Activated CD8-positive, alpha-beta T cell treated with anti-CD3 and anti-CD28 coated beads for 36 hours (primary cell): Measurements from ENCODE around the gene DHRS7C. TPM values are rescaled to one million over a fixed set of nuclear protein-coding genes. Genes with fewer than 3 reads are reported as not detected.

Experiments used
- ATAC-seq: fragments of 200-7000 bp; cut with Tn5 transposase; one replicate; pipeline ENCODE4 v1.10.0; 2021; ENCODE audit warnings: mild to moderate bottlenecking, moderate library complexity
- CTCF ChIA-PET: fragments of 350-600 bp; sonication (Branson Sonifier 250); formaldehyde crosslinking; loops from one replicate; lab custom pipeline; 2021; ENCODE audit warnings: antibody characterized with exemption; lab: Charles Lee
- POLR2A ChIA-PET: fragments of 350-600 bp; sonication (Branson Sonifier 250); formaldehyde crosslinking; loops from one replicate; lab custom pipeline; 2021; ENCODE audit warnings: antibody characterized with exemption; lab: Charles Lee
- DNase-seq: peaks from one replicate; pipeline ENCODE4 v3.0.0-alpha.2; 2020
- H3K27ac Mint-ChIP-seq: one replicate; pipeline ENCODE4 v1.8.0; 2021; ENCODE audit warnings: mild to moderate bottlenecking, mixed read lengths
- H3K27me3 Mint-ChIP-seq: one replicate; pipeline ENCODE4 v1.8.0; 2021; ENCODE audit warnings: mixed read lengths
- H3K36me3 Mint-ChIP-seq: one replicate; pipeline ENCODE4 v1.8.0; 2021; ENCODE audit warnings: low read depth, mixed read lengths
- H3K4me1 Mint-ChIP-seq: one replicate; pipeline ENCODE4 v1.8.0; 2021; ENCODE audit warnings: low read depth, mixed read lengths
- H3K4me3 Mint-ChIP-seq: one replicate; pipeline ENCODE4 v1.8.0; 2021; ENCODE audit warnings: mild to moderate bottlenecking, moderate library complexity, mixed read lengths
- H3K9me3 Mint-ChIP-seq: one replicate; pipeline ENCODE4 v1.8.0; 2021; ENCODE audit warnings: mixed read lengths
- intact Hi-C: fragments of 100-400 bp; cut with micrococcal nuclease; formaldehyde crosslinking; loops from one replicate; pipeline ENCODE4 v1.10.0; 2022
- total RNA-seq, 2 experiments: library from RNA; stranded (reverse); gene quantifications; one replicate each; pipeline ENCODE4 v1.2.3, GENCODE V29; 2021
- TF ChIP-seq, protein P1 (sequence below): fragments of 200-600 bp; IDR thresholded peaks from one replicate; pipeline ENCODE4 v1.8.0; 2022; ENCODE audit warnings: antibody characterized with exemption, mild to moderate bottlenecking

DHRS7C gene
- total RNA-seq, 2 experiments from 2014 or later = not detected

DNA sequence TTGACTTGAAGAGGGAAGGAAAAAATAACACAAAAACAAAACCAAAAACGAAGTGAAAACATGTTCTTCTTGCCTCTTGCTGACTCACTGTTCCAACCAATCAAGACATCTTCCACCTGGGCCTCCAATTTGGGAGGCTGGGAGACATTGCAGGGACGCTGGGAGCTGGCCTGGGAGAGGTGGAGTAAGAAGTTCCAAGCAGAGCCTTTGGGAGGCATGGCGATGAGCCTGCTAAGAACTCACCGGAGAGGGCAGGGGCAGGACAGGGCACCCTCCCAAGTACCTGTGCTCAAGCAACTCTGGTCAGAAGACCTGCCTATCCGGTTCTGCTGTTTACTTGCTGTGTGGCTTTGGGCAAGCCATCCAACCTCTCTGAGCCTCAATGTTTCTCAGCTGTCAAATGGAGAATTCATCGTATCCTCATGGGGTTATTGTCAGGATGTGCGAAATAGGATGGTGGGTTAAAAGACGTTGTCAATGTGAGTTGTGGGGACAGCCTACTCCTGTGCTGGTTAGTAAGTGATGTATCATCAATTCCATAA, 33.5 kb upstream of the DHRS7C start:
- TF ChIP-seq, protein P1, sequence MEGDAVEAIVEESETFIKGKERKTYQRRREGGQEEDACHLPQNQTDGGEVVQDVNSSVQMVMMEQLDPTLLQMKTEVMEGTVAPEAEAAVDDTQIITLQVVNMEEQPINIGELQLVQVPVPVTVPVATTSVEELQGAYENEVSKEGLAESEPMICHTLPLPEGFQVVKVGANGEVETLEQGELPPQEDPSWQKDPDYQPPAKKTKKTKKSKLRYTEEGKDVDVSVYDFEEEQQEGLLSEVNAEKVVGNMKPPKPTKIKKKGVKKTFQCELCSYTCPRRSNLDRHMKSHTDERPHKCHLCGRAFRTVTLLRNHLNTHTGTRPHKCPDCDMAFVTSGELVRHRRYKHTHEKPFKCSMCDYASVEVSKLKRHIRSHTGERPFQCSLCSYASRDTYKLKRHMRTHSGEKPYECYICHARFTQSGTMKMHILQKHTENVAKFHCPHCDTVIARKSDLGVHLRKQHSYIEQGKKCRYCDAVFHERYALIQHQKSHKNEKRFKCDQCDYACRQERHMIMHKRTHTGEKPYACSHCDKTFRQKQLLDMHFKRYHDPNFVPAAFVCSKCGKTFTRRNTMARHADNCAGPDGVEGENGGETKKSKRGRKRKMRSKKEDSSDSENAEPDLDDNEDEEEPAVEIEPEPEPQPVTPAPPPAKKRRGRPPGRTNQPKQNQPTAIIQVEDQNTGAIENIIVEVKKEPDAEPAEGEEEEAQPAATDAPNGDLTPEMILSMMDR = no peak
- intact Hi-C loops = no loop called here
- no peaks in the 10 kb centered on the region for H3K9me3 Mint-ChIP-seq
- no peak overlapping the region for H3K27ac Mint-ChIP-seq
- no peaks in the 10 kb centered on the region for H3K36me3 Mint-ChIP-seq
- peaks cover 3% of the 10 kb centered on the region for H3K27me3 Mint-ChIP-seq
- ATAC-seq (no peak), DNase-seq (no peak)
- no peaks in the 10 kb centered on the region for H3K4me1 Mint-ChIP-seq
- no peak overlapping the region for H3K4me3 Mint-ChIP-seq
- ChIA-PET CTCF (no interaction called here), POLR2A (interaction anchor here (0.7 kb wide), 1 partner anchor 187 kb away, joined by 3 read pairs; no protein-coding TSS in a partner anchor)

- no peak for ATAC-seq
- Mint-ChIP-seq H3K9me3 (no peaks in the 10 kb centered on the region), H3K4me3 (no peak overlapping the region), H3K27me3 (peaks cover 3% of the 10 kb centered on the region), H3K36me3 (no peaks in the 10 kb centered on the region), H3K27ac (no peak overlapping the region), H3K4me1 (no peaks in the 10 kb centered on the region)
- ChIA-PET CTCF (no interaction called here), POLR2A (interaction anchor here (0.7 kb wide), 1 partner anchor 187 kb away, joined by 3 read pairs; no protein-coding TSS in a partner anchor)
- TF ChIP-seq, protein P1 = no peak
- DNase-seq = no peak
- intact Hi-C loops = no loop called here
Observed at GRCh38 chr17:9824094-9824493, 32.7 kb upstream of the DHRS7C start.

GRCh38 chr17:9821921-9822320, 30.5 kb upstream of the DHRS7C start, which contains the start of gene GSG1L2:
Gene GSG1L2 (minus strand): TSS chr17:9822079. CDS start chr17:9822071, 8 bp downstream.
- DNase-seq (no peak), ATAC-seq (no peak)
- Mint-ChIP-seq H3K9me3 (no peaks in the 10 kb centered on the region), H3K4me1 (no peaks in the 10 kb centered on the region), H3K4me3 (no peak within 1 kb of the TSS), H3K27me3 (peaks cover 6% of the 10 kb centered on the region), H3K36me3 (no peaks in the 10 kb centered on the region), H3K27ac (no peak within 1 kb of the TSS)
- TF ChIP-seq, protein P1 = no peak
- intact Hi-C loops = no loop called here
- CTCF ChIA-PET = no interaction called here
- POLR2A ChIA-PET = no interaction called here

DNA sequence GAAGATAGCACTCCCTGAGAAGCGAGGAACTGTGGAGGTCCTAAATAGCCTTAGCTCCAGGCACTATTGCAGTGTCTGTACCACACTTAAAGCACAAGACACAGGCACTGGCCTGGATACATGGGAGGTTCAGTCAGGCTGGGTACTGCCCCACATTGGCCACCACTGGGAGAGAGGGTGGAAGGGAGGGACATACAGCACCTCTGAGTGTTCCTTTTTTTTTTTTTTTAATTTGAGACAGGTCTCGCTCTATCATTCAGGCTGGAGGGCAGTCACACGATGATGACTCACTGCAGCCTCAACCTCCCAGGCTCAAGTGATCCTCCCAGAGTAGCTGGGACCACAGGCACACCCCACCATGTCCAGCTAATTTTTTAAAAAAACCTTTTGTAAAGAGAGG, 29.1 kb upstream of the DHRS7C start:
- DNase-seq (no peak), ATAC-seq (no peak)
- no peaks in the 10 kb centered on the region for H3K36me3 Mint-ChIP-seq
- no peaks in the 10 kb centered on the region for H3K4me1 Mint-ChIP-seq
- peaks cover 6% of the 10 kb centered on the region for H3K27me3 Mint-ChIP-seq
- no peaks in the 10 kb centered on the region for H3K9me3 Mint-ChIP-seq
- TF ChIP-seq, protein P1 = no peak
- ChIA-PET CTCF (no interaction called here), POLR2A (no interaction called here)
- no peak overlapping the region for H3K4me3 Mint-ChIP-seq
- no peak overlapping the region for H3K27ac Mint-ChIP-seq
- intact Hi-C loops = no loop called here

DNA sequence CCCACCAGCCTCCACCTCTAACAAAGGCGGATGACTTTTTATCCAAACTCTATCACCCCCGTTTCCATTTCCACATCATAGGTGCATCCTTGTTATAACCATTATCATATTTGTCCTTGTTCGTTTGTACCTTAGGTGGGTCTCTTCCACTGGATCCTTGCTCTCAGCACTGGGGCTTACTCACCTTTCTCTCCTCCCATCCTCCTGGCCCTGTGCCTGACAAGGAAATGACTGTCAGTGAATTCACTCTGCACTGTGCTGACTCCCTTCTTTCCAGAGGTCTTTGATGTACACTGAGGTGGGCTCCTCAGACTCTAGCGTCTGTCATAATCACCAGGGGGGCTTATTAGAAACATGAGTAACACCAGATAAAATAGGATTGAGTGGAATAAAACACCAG, 27.4 kb upstream of the DHRS7C start:
- ATAC-seq (no peak), DNase-seq (no peak)
- no peak overlapping the region for H3K4me3 Mint-ChIP-seq
- intact Hi-C loops = no loop called here
- H3K27ac Mint-ChIP-seq = no peak overlapping the region
- POLR2A ChIA-PET = no interaction called here
- CTCF ChIA-PET = no interaction called here
- TF ChIP-seq, protein P1 = no peak
- no peaks in the 10 kb centered on the region for H3K36me3 Mint-ChIP-seq
- H3K4me1 Mint-ChIP-seq = no peaks in the 10 kb centered on the region
- H3K9me3 Mint-ChIP-seq = no peaks in the 10 kb centered on the region
- H3K27me3 Mint-ChIP-seq = peaks cover 6% of the 10 kb centered on the region
